Panc1 (cell line): Measurements from ENCODE around the gene MTO1. TPM values are rescaled to one million over a fixed set of nuclear protein-coding genes. Genes with fewer than 3 reads are reported as not detected.

ENCODE experiments used
- ATAC-seq: fragments of 200-7000 bp; cut with Tn5 transposase; 2 replicates; pipeline ENCODE4 v1.9.1; 2020; ENCODE audit warnings: mild to moderate bottlenecking, moderate library complexity
- BruUV-seq: library from RNA; stranded (reverse); fragments of 400-500 nt; replicated peaks from 2 replicates; lab custom pipeline; 2021; lab: Mats Ljungman, UMichigan
- CTCF ChIA-PET: fragments of 300-600 bp; sonication (Branson Sonifier 250); formaldehyde crosslinking; loops from one replicate; lab custom pipeline; 2022; ENCODE audit warnings: antibody characterized with exemption; lab: Charles Lee
- POLR2A ChIA-PET: fragments of 300-600 bp; sonication (Branson Sonifier 250); formaldehyde crosslinking; loops from one replicate; lab custom pipeline; 2022; ENCODE audit warnings: antibody characterized with exemption; lab: Charles Lee
- DNase-seq: peaks from one replicate; pipeline ENCODE4 v3.0.0-alpha.2; 2010; ENCODE audit warnings: low read depth, low spot score
- H3K27ac ChIP-seq: 2 replicates; pipeline ENCODE4 v1.5.1; 2011; ENCODE audit warnings: mild to moderate bottlenecking, low read length, inconsistent platforms
- H3K27me3 ChIP-seq: fragments of 200-500 bp; sonication (Bioruptor generic); 2 replicates; pipeline ENCODE4 v1.6.0; 2014; ENCODE audit warnings: low read length, inconsistent platforms; ENCODE audit not compliant: control insufficient read depth, insufficient read depth
- H3K36me3 ChIP-seq: fragments of 200-500 bp; sonication (Bioruptor generic); 2 replicates; pipeline ENCODE4 v1.5.1; 2014; ENCODE audit warnings: inconsistent platforms, mild to moderate bottlenecking, low read length, moderate library complexity; ENCODE audit not compliant: control insufficient read depth, insufficient read depth
- H3K4me1 ChIP-seq: 2 replicates; pipeline ENCODE4 v1.5.1; 2011; ENCODE audit warnings: inconsistent platforms, mild to moderate bottlenecking, low read length, moderate library complexity; ENCODE audit not compliant: control insufficient read depth, insufficient read depth
- H3K4me3 ChIP-seq, 2 experiments: 2 replicates each; pipeline ENCODE4 v1.5.1; 2011 to 2012; ENCODE audit warnings: low read depth in 2 of 2, low read length in 2 of 2, mild to moderate bottlenecking in 2 of 2, inconsistent platforms in 1 of 2, moderate library complexity in 1 of 2
- H3K9me3 ChIP-seq: fragments of 200-500 bp; sonication (Bioruptor generic); 2 replicates; pipeline ENCODE4 v1.5.1; 2014; ENCODE audit warnings: low read depth, mild to moderate bottlenecking, inconsistent platforms, low read length, moderate library complexity; ENCODE audit not compliant: control insufficient read depth, insufficient read depth
- POLR2AphosphoS5 ChIP-seq: IDR thresholded peaks from 2 replicates; pipeline ENCODE4 v1.6.1; 2012; ENCODE audit warnings: mild to moderate bottlenecking, low read depth, low read length, moderate library complexity
- SIN3A ChIP-seq: IDR thresholded peaks from 2 replicates; pipeline ENCODE4 v1.6.1; 2012; ENCODE audit warnings: low read depth, mild to moderate bottlenecking, low read length, moderate library complexity, borderline replicate concordance; ENCODE audit not compliant: insufficient read depth
- TCF7L2 ChIP-seq: IDR thresholded peaks from 2 replicates; pipeline ENCODE4 v1.6.1; 2011; ENCODE audit warnings: mild to moderate bottlenecking, low read depth, low read length, inconsistent platforms
- in situ Hi-C: cut with HindIII; loops from 2 replicates; pipeline ENCODE4 v1.10.0; 2016; ENCODE audit warnings: low sequenced_read_pairs, low pct_unique_long_range_greater_than_20kb
- intact Hi-C: fragments of 100-400 bp; cut with micrococcal nuclease; formaldehyde crosslinking; loops from one replicate; pipeline ENCODE4 v1.10.0; 2022; ENCODE audit not compliant: unreplicated experiment
- total RNA-seq: library from RNA; stranded (reverse); gene quantifications from one replicate; pipeline ENCODE4 v1.2.1, GENCODE V29; 2021; ENCODE audit not compliant: unreplicated experiment
- TF ChIP-seq, protein P1 (sequence below), 2 experiments: IDR thresholded peaks; 2 replicates each; pipeline ENCODE4 v1.6.1; 2011 to 2012; ENCODE audit warnings: low read depth in 2 of 2, control low read depth in 1 of 2, low read length in 1 of 2, mild to moderate bottlenecking in 1 of 2, moderate library complexity in 1 of 2; ENCODE audit not compliant: insufficient read depth in 1 of 2
- TF ChIP-seq, protein P2 (sequence below): fragments of 450-650 bp; IDR thresholded peaks from 2 replicates; pipeline ENCODE4 v1.5.1; 2017; ENCODE audit warnings: mild to moderate bottlenecking

MTO1 gene
- total RNA-seq, 1 experiment from 2014 or later = 57.9 TPM

DNA sequence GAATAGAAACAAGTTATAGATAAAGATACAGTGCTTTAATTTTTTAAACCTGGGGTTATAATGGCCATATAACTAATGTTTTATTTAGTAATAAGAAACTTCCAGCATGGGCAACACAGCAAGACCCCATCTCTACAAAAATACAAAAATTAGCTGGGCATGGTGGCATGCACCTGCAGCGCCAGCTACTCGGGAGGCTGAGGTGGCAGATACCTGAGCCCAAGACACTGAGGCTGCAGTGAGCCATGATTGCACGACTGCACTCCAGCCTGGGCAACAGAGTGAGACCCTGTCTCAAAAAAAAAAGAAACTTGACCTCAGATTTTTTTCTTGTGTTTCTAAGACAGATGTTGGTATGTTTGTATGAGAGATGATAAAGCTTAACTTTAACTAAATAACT is 36.4 kb downstream of the MTO1 start:
- ChIA-PET POLR2A (interaction anchor here (0.9 kb wide), 1 partner anchor 119 kb away, joined by 3 read pairs; no protein-coding TSS in a partner anchor), CTCF (no interaction called here)
- Histone ChIP-seq H3K4me1 (no peaks in the 10 kb centered on the region), H3K4me3 (no peak overlapping the region), H3K9me3 (no peaks in the 10 kb centered on the region), H3K36me3 (peaks cover 32% of the 10 kb centered on the region), H3K27ac (no peak overlapping the region), H3K27me3 (no peaks in the 10 kb centered on the region)
- intact Hi-C loops (no loop called here), in situ Hi-C loops (loop anchor here (25.0 kb wide), 1 partner anchor 114 kb away; no protein-coding TSS in a partner anchor)
- no peak for TF ChIP-seq TCF7L2
- no peak for TF ChIP-seq SIN3A
- TF ChIP-seq, protein P1, sequence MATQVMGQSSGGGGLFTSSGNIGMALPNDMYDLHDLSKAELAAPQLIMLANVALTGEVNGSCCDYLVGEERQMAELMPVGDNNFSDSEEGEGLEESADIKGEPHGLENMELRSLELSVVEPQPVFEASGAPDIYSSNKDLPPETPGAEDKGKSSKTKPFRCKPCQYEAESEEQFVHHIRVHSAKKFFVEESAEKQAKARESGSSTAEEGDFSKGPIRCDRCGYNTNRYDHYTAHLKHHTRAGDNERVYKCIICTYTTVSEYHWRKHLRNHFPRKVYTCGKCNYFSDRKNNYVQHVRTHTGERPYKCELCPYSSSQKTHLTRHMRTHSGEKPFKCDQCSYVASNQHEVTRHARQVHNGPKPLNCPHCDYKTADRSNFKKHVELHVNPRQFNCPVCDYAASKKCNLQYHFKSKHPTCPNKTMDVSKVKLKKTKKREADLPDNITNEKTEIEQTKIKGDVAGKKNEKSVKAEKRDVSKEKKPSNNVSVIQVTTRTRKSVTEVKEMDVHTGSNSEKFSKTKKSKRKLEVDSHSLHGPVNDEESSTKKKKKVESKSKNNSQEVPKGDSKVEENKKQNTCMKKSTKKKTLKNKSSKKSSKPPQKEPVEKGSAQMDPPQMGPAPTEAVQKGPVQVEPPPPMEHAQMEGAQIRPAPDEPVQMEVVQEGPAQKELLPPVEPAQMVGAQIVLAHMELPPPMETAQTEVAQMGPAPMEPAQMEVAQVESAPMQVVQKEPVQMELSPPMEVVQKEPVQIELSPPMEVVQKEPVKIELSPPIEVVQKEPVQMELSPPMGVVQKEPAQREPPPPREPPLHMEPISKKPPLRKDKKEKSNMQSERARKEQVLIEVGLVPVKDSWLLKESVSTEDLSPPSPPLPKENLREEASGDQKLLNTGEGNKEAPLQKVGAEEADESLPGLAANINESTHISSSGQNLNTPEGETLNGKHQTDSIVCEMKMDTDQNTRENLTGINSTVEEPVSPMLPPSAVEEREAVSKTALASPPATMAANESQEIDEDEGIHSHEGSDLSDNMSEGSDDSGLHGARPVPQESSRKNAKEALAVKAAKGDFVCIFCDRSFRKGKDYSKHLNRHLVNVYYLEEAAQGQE (IDR thresholded peaks at IDR 0.05; ENCODE audit: insufficient read depth in 1 of 2, low read depth in 2 of 2, low read length in 1 of 2) = no peak
- TF ChIP-seq, protein P2, sequence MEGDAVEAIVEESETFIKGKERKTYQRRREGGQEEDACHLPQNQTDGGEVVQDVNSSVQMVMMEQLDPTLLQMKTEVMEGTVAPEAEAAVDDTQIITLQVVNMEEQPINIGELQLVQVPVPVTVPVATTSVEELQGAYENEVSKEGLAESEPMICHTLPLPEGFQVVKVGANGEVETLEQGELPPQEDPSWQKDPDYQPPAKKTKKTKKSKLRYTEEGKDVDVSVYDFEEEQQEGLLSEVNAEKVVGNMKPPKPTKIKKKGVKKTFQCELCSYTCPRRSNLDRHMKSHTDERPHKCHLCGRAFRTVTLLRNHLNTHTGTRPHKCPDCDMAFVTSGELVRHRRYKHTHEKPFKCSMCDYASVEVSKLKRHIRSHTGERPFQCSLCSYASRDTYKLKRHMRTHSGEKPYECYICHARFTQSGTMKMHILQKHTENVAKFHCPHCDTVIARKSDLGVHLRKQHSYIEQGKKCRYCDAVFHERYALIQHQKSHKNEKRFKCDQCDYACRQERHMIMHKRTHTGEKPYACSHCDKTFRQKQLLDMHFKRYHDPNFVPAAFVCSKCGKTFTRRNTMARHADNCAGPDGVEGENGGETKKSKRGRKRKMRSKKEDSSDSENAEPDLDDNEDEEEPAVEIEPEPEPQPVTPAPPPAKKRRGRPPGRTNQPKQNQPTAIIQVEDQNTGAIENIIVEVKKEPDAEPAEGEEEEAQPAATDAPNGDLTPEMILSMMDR = no peak
- TF ChIP-seq POLR2AphosphoS5 = no peak
- no peak for DNase-seq
- no TSS peak for BruUV-seq
- ATAC-seq = no peak

DNA sequence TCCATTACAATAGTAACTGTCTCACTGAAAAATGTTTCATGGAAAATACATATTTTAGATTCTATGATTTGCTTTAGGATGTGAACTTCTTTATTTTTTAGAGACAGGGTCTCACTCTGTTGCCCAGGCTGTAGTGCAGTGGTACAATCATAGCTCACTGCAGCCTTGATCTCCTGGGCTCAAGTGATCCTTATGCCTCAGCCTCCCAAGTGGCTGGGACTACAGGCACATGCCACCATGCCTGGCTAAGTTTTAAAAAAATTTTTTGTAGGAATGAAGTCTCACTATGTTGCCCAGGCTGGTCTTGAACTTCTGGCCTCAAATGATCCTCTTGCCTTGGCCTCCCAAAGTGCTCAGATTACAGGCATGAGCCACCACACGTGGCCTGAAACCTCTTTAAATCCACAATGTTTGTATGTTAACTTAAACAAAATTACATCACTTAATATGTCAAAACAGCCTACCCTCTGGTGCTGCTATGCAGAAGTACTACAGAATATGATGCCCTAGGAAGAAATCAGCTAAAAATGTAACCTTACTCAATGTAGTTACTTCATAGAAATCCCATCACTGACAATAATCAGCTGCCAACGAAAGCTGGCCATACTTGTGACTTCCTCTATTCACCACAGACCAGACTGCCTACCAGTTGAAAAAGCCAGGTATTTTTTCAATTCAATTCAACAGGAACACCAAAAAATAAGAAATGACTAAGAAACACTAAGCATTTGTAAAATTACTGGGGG is 41.7 kb downstream of the MTO1 start:
- Histone ChIP-seq H3K4me1 (no peaks in the 10 kb centered on the region), H3K9me3 (no peaks in the 10 kb centered on the region), H3K36me3 (peaks cover 16% of the 10 kb centered on the region), H3K27me3 (no peaks in the 10 kb centered on the region), H3K27ac (no peak overlapping the region), H3K4me3 (no peak overlapping the region)
- no TSS peak for BruUV-seq
- intact Hi-C loops = no loop called here
- DNase-seq (no peak), ATAC-seq (peak; percentile 19; the same call in 1 of the 2 replicates)
- ChIA-PET CTCF (no interaction called here), POLR2A (interaction anchor here (0.6 kb wide), 1 partner anchor 150 kb away, joined by 6 read pairs; no protein-coding TSS in a partner anchor)
- in situ Hi-C loops = no loop called here
- TF ChIP-seq POLR2AphosphoS5 (no peak), TCF7L2 (no peak), SIN3A (no peak)
- TF ChIP-seq, protein P1 (IDR thresholded peaks at IDR 0.05; ENCODE audit: insufficient read depth in 1 of 2, low read depth in 2 of 2, low read length in 1 of 2) = no peak
- TF ChIP-seq, protein P2 = no peak
